ENCODE results near the gene CHSY1. TPM values are rescaled to one million over a fixed set of nuclear protein-coding genes. Genes with fewer than 3 reads are reported as not detected.

Gene CHSY1
- total RNA-seq, 2 experiments from 2014 or later: 5.0 to 14.3 TPM

- intact Hi-C loops (cut with micrococcal nuclease; ENCODE audit: unreplicated experiment): no loop called here
- Histone ChIP-seq H3K9me3 (ENCODE audit: low read length) (no peaks in the 10 kb centered on the region), H3K4me1 (ENCODE audit: insufficient read depth, low read length, poor library complexity, severe bottlenecking) (peaks cover 4% of the 10 kb centered on the region), H3K4me3 (ENCODE audit: low read depth, low read length, poor library complexity, severe bottlenecking) (no peak overlapping the region), H3K79me2 (ENCODE audit: insufficient read depth, low read depth, low read length) (no peaks in the 10 kb centered on the region), H4K20me1 (ENCODE audit: insufficient read depth, low read length) (no peaks in the 10 kb centered on the region; the same call in 1 of the 2 replicates), H3K36me3 (ENCODE audit: insufficient read depth, low read length) (no peaks in the 10 kb centered on the region), H3K27ac (ENCODE audit: low read depth, low read length, poor library complexity, severe bottlenecking) (no peak overlapping the region), H3K4me2 (ENCODE audit: low read length) (no peak overlapping the region), H3K9me2 (ENCODE audit: insufficient read depth, low read length) (no peaks in the 10 kb centered on the region), H2AFZ (ENCODE audit: low read length) (no peak overlapping the region)
- BruUV-seq (replicated peaks): no TSS peak
- TF ChIP-seq CTCF (conservative IDR thresholded peaks at IDR 0.05; ENCODE audit: low read length) (no peak), EZH2phosphoT487 (IDR thresholded peaks at IDR 0.05; ENCODE audit: borderline replicate concordance, low read depth, low read length) (no peak)
- no peak for DNase-seq (ENCODE audit: low spot score)
- ChIA-PET CTCF (ENCODE audit: unreplicated experiment) (no interaction called here), POLR2A (interaction anchor here (0.6 kb wide), 1 partner anchor 91 kb away, joined by 3 read pairs; no protein-coding TSS in a partner anchor)
Observed at GRCh38 chr15:101193806-101194545, 57.9 kb downstream of the CHSY1 start.

GRCh38 chr15:101193120-101193644, 58.7 kb downstream of the CHSY1 start:
- ChIA-PET POLR2A (interaction anchor here (0.6 kb wide), 1 partner anchor 729 kb away, joined by 3 read pairs; no protein-coding TSS in a partner anchor), CTCF (ENCODE audit: unreplicated experiment) (no interaction called here)
- Histone ChIP-seq H3K79me2 (ENCODE audit: insufficient read depth, low read depth, low read length) (no peaks in the 10 kb centered on the region), H3K9me3 (ENCODE audit: low read length) (no peaks in the 10 kb centered on the region), H3K9me2 (ENCODE audit: insufficient read depth, low read length) (no peaks in the 10 kb centered on the region), H3K27ac (ENCODE audit: low read depth, low read length, poor library complexity, severe bottlenecking) (no peak overlapping the region), H3K4me3 (ENCODE audit: low read depth, low read length, poor library complexity, severe bottlenecking) (no peak overlapping the region), H3K4me1 (ENCODE audit: insufficient read depth, low read length, poor library complexity, severe bottlenecking) (no peaks in the 10 kb centered on the region), H3K4me2 (ENCODE audit: low read length) (no peak overlapping the region), H3K36me3 (ENCODE audit: insufficient read depth, low read length) (no peaks in the 10 kb centered on the region), H4K20me1 (ENCODE audit: insufficient read depth, low read length) (no peaks in the 10 kb centered on the region; the same call in 1 of the 2 replicates), H2AFZ (ENCODE audit: low read length) (no peak overlapping the region)
- TF ChIP-seq EZH2phosphoT487 (IDR thresholded peaks at IDR 0.05; ENCODE audit: borderline replicate concordance, low read depth, low read length) (no peak), CTCF (conservative IDR thresholded peaks at IDR 0.05; ENCODE audit: low read length) (no peak)
- no peak for DNase-seq (ENCODE audit: low spot score)
- intact Hi-C loops (cut with micrococcal nuclease; ENCODE audit: unreplicated experiment): no loop called here
- no TSS peak for BruUV-seq (replicated peaks)

GRCh38 chr15:101192081-101192480, 59.8 kb downstream of the CHSY1 start:
- POLR2A ChIA-PET: interaction anchor here (1.2 kb wide), 1 partner anchor 9 kb away, joined by 4 read pairs; no protein-coding TSS in a partner anchor
- no peak for DNase-seq (ENCODE audit: low spot score)
- H3K79me2 ChIP-seq (ENCODE audit: insufficient read depth, low read depth, low read length): no peaks in the 10 kb centered on the region

More at GRCh38 chr15:101192081-101192480, 59.8 kb downstream of the CHSY1 start:
- no peaks in the 10 kb centered on the region for H3K4me1 ChIP-seq (ENCODE audit: insufficient read depth, low read length, poor library complexity, severe bottlenecking)
- no peak overlapping the region for H2AFZ ChIP-seq (ENCODE audit: low read length)
- no TSS peak for BruUV-seq (replicated peaks)
- intact Hi-C loops (cut with micrococcal nuclease; ENCODE audit: unreplicated experiment): no loop called here
- H3K4me2 ChIP-seq (ENCODE audit: low read length): no peak overlapping the region
- no peak overlapping the region for H3K4me3 ChIP-seq (ENCODE audit: low read depth, low read length, poor library complexity, severe bottlenecking)
- H3K9me2 ChIP-seq (ENCODE audit: insufficient read depth, low read length): no peaks in the 10 kb centered on the region
- no peaks in the 10 kb centered on the region for H3K9me3 ChIP-seq (ENCODE audit: low read length)
- no peak overlapping the region for H3K27ac ChIP-seq (ENCODE audit: low read depth, low read length, poor library complexity, severe bottlenecking)
- TF ChIP-seq CTCF (conservative IDR thresholded peaks at IDR 0.05; ENCODE audit: low read length) (no peak), EZH2phosphoT487 (IDR thresholded peaks at IDR 0.05; ENCODE audit: borderline replicate concordance, low read depth, low read length) (no peak)
- no peaks in the 10 kb centered on the region for H3K36me3 ChIP-seq (ENCODE audit: insufficient read depth, low read length)
- CTCF ChIA-PET (ENCODE audit: unreplicated experiment): no interaction called here
- H4K20me1 ChIP-seq (ENCODE audit: insufficient read depth, low read length): no peaks in the 10 kb centered on the region; the same call in 1 of the 2 replicates
